Osteocyte (in vitro differentiated cells): ENCODE data around the gene TBL2. TPM values are rescaled to one million over a fixed set of nuclear protein-coding genes. Genes with fewer than 3 reads are reported as not detected.
A peak's percentile ranks its signal among the peaks of the same experiment; 100 is the strongest.

Experiments
- DNase-seq: peaks from one replicate; pipeline ENCODE4 v3.0.0; 2021; ENCODE audit warnings: mixed read lengths; ENCODE audit not compliant: unreplicated experiment; ENCODE audit errors: extremely low spot score
- H3K27ac Mint-ChIP-seq: one replicate; pipeline ENCODE4 v1.8.0; 2021; ENCODE audit warnings: mild to moderate bottlenecking, mixed read lengths; ENCODE audit not compliant: unreplicated experiment
- H3K27me3 Mint-ChIP-seq: one replicate; pipeline ENCODE4 v1.8.0; 2021; ENCODE audit warnings: mixed read lengths; ENCODE audit not compliant: unreplicated experiment
- H3K36me3 Mint-ChIP-seq: one replicate; pipeline ENCODE4 v1.8.0; 2021; ENCODE audit warnings: mixed read lengths; ENCODE audit not compliant: unreplicated experiment
- H3K4me1 Mint-ChIP-seq: one replicate; pipeline ENCODE4 v1.8.0; 2021; ENCODE audit warnings: mixed read lengths; ENCODE audit not compliant: unreplicated experiment
- H3K4me3 Mint-ChIP-seq: one replicate; pipeline ENCODE4 v1.8.0; 2021; ENCODE audit warnings: mild to moderate bottlenecking, moderate library complexity, mixed read lengths; ENCODE audit not compliant: unreplicated experiment
- H3K9me3 Mint-ChIP-seq: one replicate; pipeline ENCODE4 v1.8.0; 2021; ENCODE audit warnings: mixed read lengths; ENCODE audit not compliant: unreplicated experiment
- total RNA-seq: library from RNA; stranded (reverse); gene quantifications from 2 replicates; pipeline ENCODE4 v1.2.1, GENCODE V29; 2021
- TF ChIP-seq, protein P1 (sequence below): fragments of 200-600 bp; sonication (generic); IDR thresholded peaks from 2 replicates; pipeline ENCODE4 v1.5.0; 2021; ENCODE audit warnings: antibody characterized with exemption, mild to moderate bottlenecking, moderate library complexity

TBL2 gene
- total RNA-seq, 1 donor from 2014 or later: 48.0 TPM

DNA sequence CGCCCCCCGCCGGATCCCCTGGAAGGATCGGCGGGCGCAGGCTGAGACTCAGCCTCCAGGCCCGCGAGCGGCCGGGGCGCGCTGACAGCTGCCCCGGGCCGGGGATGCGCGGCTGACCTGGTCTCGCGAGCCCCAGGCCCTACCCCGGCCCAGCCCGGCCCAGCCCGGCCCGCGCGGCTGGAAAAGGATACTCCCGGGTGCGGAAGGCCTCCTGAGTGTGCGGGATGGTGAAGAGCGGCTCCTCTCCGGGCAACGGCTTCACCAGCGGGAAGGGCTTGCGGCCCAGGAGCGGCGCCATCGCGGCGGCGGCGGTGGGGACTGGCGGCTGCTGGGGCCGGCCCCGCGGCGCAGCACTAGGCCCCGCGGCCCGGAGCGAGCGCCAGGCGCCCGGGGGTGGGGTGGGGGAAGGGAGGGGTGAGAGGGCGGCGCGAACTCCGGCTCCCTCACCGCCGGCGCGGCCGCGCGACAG, 56.7 kb downstream of the TBL2 start:
- H3K9me3 Mint-ChIP-seq: no peaks in the 10 kb centered on the region
- H3K27ac Mint-ChIP-seq: no peak overlapping the region
- peaks cover 47% of the 10 kb centered on the region for H3K4me1 Mint-ChIP-seq
- peaks cover 12% of the 10 kb centered on the region for H3K36me3 Mint-ChIP-seq
- no peaks in the 10 kb centered on the region for H3K27me3 Mint-ChIP-seq
- DNase-seq: peak; percentile 87
- TF ChIP-seq, protein P1, sequence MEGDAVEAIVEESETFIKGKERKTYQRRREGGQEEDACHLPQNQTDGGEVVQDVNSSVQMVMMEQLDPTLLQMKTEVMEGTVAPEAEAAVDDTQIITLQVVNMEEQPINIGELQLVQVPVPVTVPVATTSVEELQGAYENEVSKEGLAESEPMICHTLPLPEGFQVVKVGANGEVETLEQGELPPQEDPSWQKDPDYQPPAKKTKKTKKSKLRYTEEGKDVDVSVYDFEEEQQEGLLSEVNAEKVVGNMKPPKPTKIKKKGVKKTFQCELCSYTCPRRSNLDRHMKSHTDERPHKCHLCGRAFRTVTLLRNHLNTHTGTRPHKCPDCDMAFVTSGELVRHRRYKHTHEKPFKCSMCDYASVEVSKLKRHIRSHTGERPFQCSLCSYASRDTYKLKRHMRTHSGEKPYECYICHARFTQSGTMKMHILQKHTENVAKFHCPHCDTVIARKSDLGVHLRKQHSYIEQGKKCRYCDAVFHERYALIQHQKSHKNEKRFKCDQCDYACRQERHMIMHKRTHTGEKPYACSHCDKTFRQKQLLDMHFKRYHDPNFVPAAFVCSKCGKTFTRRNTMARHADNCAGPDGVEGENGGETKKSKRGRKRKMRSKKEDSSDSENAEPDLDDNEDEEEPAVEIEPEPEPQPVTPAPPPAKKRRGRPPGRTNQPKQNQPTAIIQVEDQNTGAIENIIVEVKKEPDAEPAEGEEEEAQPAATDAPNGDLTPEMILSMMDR: no peak
- H3K4me3 Mint-ChIP-seq: peak overlapping the region; percentile 91

- no peaks in the 10 kb centered on the region for H3K9me3 Mint-ChIP-seq
- H3K36me3 Mint-ChIP-seq: peaks cover 12% of the 10 kb centered on the region
- no peak for DNase-seq
- peaks cover 47% of the 10 kb centered on the region for H3K4me1 Mint-ChIP-seq
- peak overlapping the region; percentile 92 for H3K4me3 Mint-ChIP-seq
- H3K27me3 Mint-ChIP-seq: no peaks in the 10 kb centered on the region
- TF ChIP-seq, protein P1: no peak
- H3K27ac Mint-ChIP-seq: peak overlapping the region; percentile 93
These were observed 57.4 kb downstream of the TBL2 start for GRCh38 chr7:73520673-73521635.

DNA sequence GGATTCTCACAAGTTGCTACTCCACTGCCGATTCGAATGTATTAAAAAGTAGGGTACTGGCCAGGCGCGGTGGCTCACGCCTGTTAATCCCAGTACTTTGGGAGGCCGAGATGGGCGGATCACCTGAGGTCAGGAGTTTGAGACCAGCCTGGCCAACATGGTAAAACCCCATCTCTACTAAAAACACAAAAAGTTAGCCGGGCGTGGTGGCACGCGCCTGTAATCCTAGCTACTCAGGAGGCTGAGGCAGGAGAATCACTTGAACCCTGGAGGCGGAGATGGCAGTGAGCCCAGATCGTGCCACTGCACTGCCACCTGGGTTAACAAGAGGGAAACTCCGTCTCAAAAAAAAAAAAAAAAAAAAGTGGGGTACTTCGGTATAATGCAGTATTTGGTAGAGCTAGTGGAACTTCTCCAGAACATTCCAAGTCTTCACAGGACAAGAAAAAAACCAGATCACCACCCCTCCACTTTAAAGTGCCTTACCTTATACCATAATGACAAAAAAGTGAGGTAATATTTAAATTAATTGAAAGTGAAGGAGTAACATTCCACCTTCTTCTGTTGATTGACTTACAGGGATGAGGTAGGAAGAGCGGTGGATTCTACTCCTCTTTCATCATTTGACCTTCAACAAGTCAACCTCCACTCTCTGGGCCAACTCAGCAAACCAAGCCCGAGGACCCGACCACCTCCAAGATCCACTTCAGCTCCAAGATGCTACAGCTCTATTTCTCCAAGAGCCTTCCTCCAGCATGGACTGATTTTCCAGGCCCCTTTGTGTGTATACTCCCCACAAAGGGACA, 58.3 kb downstream of the TBL2 start:
- Mint-ChIP-seq H3K27me3 (no peaks in the 10 kb centered on the region), H3K4me1 (peaks cover 49% of the 10 kb centered on the region), H3K4me3 (peak overlapping the region; percentile 92), H3K27ac (peak overlapping the region; percentile 93), H3K36me3 (peaks cover 18% of the 10 kb centered on the region), H3K9me3 (no peaks in the 10 kb centered on the region)
- TF ChIP-seq, protein P1: no peak
- DNase-seq: no peak

- Mint-ChIP-seq H3K27me3 (no peaks in the 10 kb centered on the region), H3K9me3 (no peaks in the 10 kb centered on the region), H3K4me1 (peaks cover 58% of the 10 kb centered on the region), H3K27ac (peak overlapping the region; percentile 93), H3K4me3 (peak overlapping the region; percentile 92), H3K36me3 (peaks cover 24% of the 10 kb centered on the region)
- no peak for DNase-seq
- TF ChIP-seq, protein P1: no peak
These were observed 59.9 kb downstream of the TBL2 start for GRCh38 chr7:73518470-73518869.

Other genes starting within 250 kb of the TBL2 start
- 1.8 and 1.9 TPM in 2 replicates for gene FZD9, start 144.8 kb downstream of the TBL2 start, total RNA-seq
- gene BAZ1B, start 56.3 kb downstream of the TBL2 start, total RNA-seq: 80.7 and 86.6 TPM in 2 replicates
- gene BCL7B, start 20.9 kb downstream of the TBL2 start, total RNA-seq: 37.4 and 41.8 TPM in 2 replicates
- 0.43 TPM in 1 of 2 replicates, not detected in the other for gene MLXIPL, start 45.9 kb upstream of the TBL2 start, total RNA-seq
- gene VPS37D, start 89.3 kb upstream of the TBL2 start, total RNA-seq: 5.0 and 6.2 TPM in 2 replicates
- gene DNAJC30, start 104.9 kb upstream of the TBL2 start, total RNA-seq: 13.8 and 14.5 TPM in 2 replicates
- 47.2 and 56.7 TPM in 2 replicates for gene BUD23, start 105.0 kb upstream of the TBL2 start, total RNA-seq
- 21.7 and 24.0 TPM in 2 replicates for gene STX1A, start 141.1 kb upstream of the TBL2 start, total RNA-seq
- 14.0 and 17.4 TPM in 2 replicates for gene ABHD11, start 160.2 kb upstream of the TBL2 start, total RNA-seq
- not detected in 2 replicates for gene CLDN3, start 191.7 kb upstream of the TBL2 start, total RNA-seq